HepG2 (cell line): ENCODE measurements around the gene FSHR. TPM values are rescaled to one million over a fixed set of nuclear protein-coding genes. Genes with fewer than 3 reads are reported as not detected.

Experiments
- ATAC-seq: fragments of 200-7000 bp; cut with Tn5 transposase; 3 replicates; pipeline ENCODE4 v1.9.1; 2020; ENCODE audit warnings: mild to moderate bottlenecking, moderate library complexity
- BruUV-seq: library from RNA; stranded (reverse); fragments of 400-500 nt; replicated peaks from 2 replicates; lab custom pipeline; 2021; lab: Mats Ljungman, UMichigan
- CTCF ChIA-PET: fragments of 300-600 bp; formaldehyde crosslinking; extraction: SDS; loops from one replicate; lab custom pipeline; 2021; ENCODE audit warnings: low total read pairs, inconsistent platforms, low intra/inter-chr PET ratio; lab: Yijun Ruan, JAX
- POLR2A ChIA-PET: fragments of 350-600 bp; sonication (Branson Sonifier 250); formaldehyde crosslinking; loops from one replicate; lab custom pipeline; 2020; ENCODE audit warnings: antibody characterized with exemption, inconsistent platforms; lab: Yijun Ruan, JAX
- DNase-seq: peaks from one replicate; pipeline ENCODE4 v3.0.0-alpha.2; 2015; ENCODE audit warnings: low spot score
- FAIRE-seq: peaks from 3 replicates; lab custom pipeline; 2011; peaks lifted over from hg19 to GRCh38; lab: Jason Lieb, UNC
- H2AFZ ChIP-seq: one replicate; pipeline ENCODE4 v1.6.1; 2011; ENCODE audit warnings: low read length, inconsistent platforms
- H3K27ac ChIP-seq: fragments of 300-600 bp; 3 replicates; pipeline ENCODE4 v1.8.0; 2011; ENCODE audit warnings: mixed run types, mild to moderate bottlenecking, mixed read lengths, low read length, inconsistent platforms; ENCODE audit not compliant: insufficient read depth; ENCODE audit errors: extremely low read length
- H3K27me3 ChIP-seq, 2 experiments: fragments of 200-600 bp in 1 of 2; 2 replicates in 1 of 2; 3 replicates in 1 of 2; pipeline versions ENCODE4 v1.6.0 to v1.8.0; 2011; ENCODE audit warnings: low read length in 2 of 2, mild to moderate bottlenecking in 2 of 2, moderate library complexity in 2 of 2, inconsistent platforms in 1 of 2; ENCODE audit not compliant: insufficient read depth in 2 of 2, control insufficient read depth in 1 of 2
- H3K36me3 ChIP-seq, 2 experiments: fragments of 200-600 bp in 1 of 2; replicated peaks in 1 of 2; 2 replicates in 1 of 2; 3 replicates in 1 of 2; pipeline versions ENCODE4 v1.5.1 to v1.8.0; 2011; ENCODE audit warnings: low read length in 2 of 2, inconsistent platforms in 1 of 2; ENCODE audit not compliant: insufficient read depth in 2 of 2, control insufficient read depth in 1 of 2
- H3K4me1 ChIP-seq: 2 replicates; pipeline ENCODE4 v1.5.1; 2012; ENCODE audit warnings: low read length, inconsistent platforms; ENCODE audit not compliant: insufficient read depth
- H3K4me2 ChIP-seq: 2 replicates; pipeline ENCODE4 v1.6.0; 2011; ENCODE audit warnings: low read depth, low read length, inconsistent platforms
- H3K4me3 ChIP-seq, 3 experiments: fragments of 200-600 bp in 1 of 3; sonication (generic), shearing (Covaris generic) in 1 of 3; replicated peaks in 1 of 3; 2 replicates each; pipeline ENCODE4 v1.5.1; 2011 to 2016; ENCODE audit warnings: low read length in 3 of 3, inconsistent platforms in 2 of 3, low read depth in 2 of 3, mild to moderate bottlenecking in 2 of 3, control low read depth in 1 of 3, mixed read lengths in 1 of 3; ENCODE audit not compliant: insufficient read depth in 1 of 3
- H3K79me2 ChIP-seq: one replicate; pipeline ENCODE4 v1.6.1; 2011; ENCODE audit warnings: low read length, inconsistent platforms; ENCODE audit not compliant: insufficient read depth
- H3K9ac ChIP-seq: 2 replicates; pipeline ENCODE4 v1.6.0; 2011; ENCODE audit warnings: mild to moderate bottlenecking, low read depth, low read length, inconsistent platforms; ENCODE audit not compliant: insufficient read depth
- H3K9me3 ChIP-seq: 2 replicates; pipeline ENCODE4 v1.5.1; 2012; ENCODE audit warnings: mild to moderate bottlenecking, low read length
- H4K20me1 ChIP-seq: 2 replicates; pipeline ENCODE4 v1.6.0; 2011; ENCODE audit warnings: inconsistent platforms, mild to moderate bottlenecking, low read length, moderate library complexity; ENCODE audit not compliant: insufficient read depth
- AHDC1 ChIP-seq: sonication (generic); formaldehyde crosslinking; IDR thresholded peaks from 2 replicates; pipeline ENCODE4 v1.5.1; 2020; ENCODE audit warnings: mild to moderate bottlenecking, missing genetic modification reagents, borderline replicate concordance
- DBP ChIP-seq: sonication (generic); formaldehyde crosslinking; IDR thresholded peaks from 2 replicates; pipeline ENCODE4 v1.4.0; 2020; ENCODE audit warnings: missing genetic modification reagents; ENCODE audit errors: not compliant biosample characterization
- FOXP1 ChIP-seq, 2 experiments: fragments of 450-650 bp in 1 of 2; IDR thresholded peaks; 2 replicates each; pipeline ENCODE4 v1.6.1; 2017 to 2018; ENCODE audit warnings: antibody characterized with exemption in 1 of 2
- HHEX ChIP-seq: IDR thresholded peaks from 2 replicates; pipeline ENCODE4 v1.6.1; 2016; ENCODE audit warnings: control low read depth
- HIVEP1 ChIP-seq: sonication (generic); formaldehyde crosslinking; IDR thresholded peaks from 2 replicates; pipeline ENCODE4 v1.4.0; 2020; ENCODE audit warnings: mild to moderate bottlenecking, missing genetic modification reagents
- NFE2 ChIP-seq: sonication (generic); formaldehyde crosslinking; IDR thresholded peaks from 2 replicates; pipeline ENCODE4 v1.4.0; 2020; ENCODE audit warnings: missing genetic modification reagents
- RAD51 ChIP-seq: fragments of 450-650 bp; IDR thresholded peaks from 2 replicates; pipeline ENCODE4 v1.6.1; 2016; ENCODE audit warnings: borderline replicate concordance
- SATB2 ChIP-seq: sonication (generic); formaldehyde crosslinking; IDR thresholded peaks from 2 replicates; pipeline ENCODE4 v1.5.0; 2020; ENCODE audit warnings: missing genetic modification reagents
- TSC22D2 ChIP-seq: sonication (generic); formaldehyde crosslinking; IDR thresholded peaks from 2 replicates; pipeline ENCODE4 v1.5.1; 2020; ENCODE audit warnings: missing genetic modification reagents, mild to moderate bottlenecking, borderline replicate concordance
- ZNF280B ChIP-seq: sonication (generic); formaldehyde crosslinking; IDR thresholded peaks from 2 replicates; pipeline ENCODE4 v1.5.0; 2020; ENCODE audit warnings: missing genetic modification reagents, mild to moderate bottlenecking, borderline replicate concordance
- ZNF350 ChIP-seq: sonication (generic); formaldehyde crosslinking; IDR thresholded peaks from 2 replicates; pipeline ENCODE4 v1.4.0; 2020; ENCODE audit warnings: mild to moderate bottlenecking, low read depth, missing genetic modification reagents, borderline replicate concordance
- ZNF569 ChIP-seq: sonication (generic); formaldehyde crosslinking; IDR thresholded peaks from 2 replicates; pipeline ENCODE4 v1.5.0; 2020; ENCODE audit warnings: mild to moderate bottlenecking, missing genetic modification reagents, moderate library complexity, borderline replicate concordance
- ZNF607 ChIP-seq: sonication (generic); formaldehyde crosslinking; IDR thresholded peaks from 2 replicates; pipeline ENCODE4 v1.5.1; 2020; ENCODE audit warnings: missing genetic modification reagents, mild to moderate bottlenecking, borderline replicate concordance
- ZNF678 ChIP-seq: sonication (generic); formaldehyde crosslinking; IDR thresholded peaks from 2 replicates; pipeline ENCODE4 v1.4.0; 2020; ENCODE audit warnings: mild to moderate bottlenecking, missing genetic modification reagents
- ZNF784 ChIP-seq: sonication (generic); formaldehyde crosslinking; IDR thresholded peaks from 2 replicates; pipeline ENCODE4 v1.5.1; 2020; ENCODE audit warnings: missing genetic modification reagents, mild to moderate bottlenecking, borderline replicate concordance
- WGBS: methylation state at CpG from one replicate; pipeline ENCODE4 v1.1.6; 2017; ENCODE audit warnings: low lambda C conversion rate; 5-methylcytosine and 5-hydroxymethylcytosine counted together
- in situ Hi-C: cut with HindIII; loops from 2 replicates; pipeline ENCODE4 v1.10.0; 2017; ENCODE audit warnings: low pct_unique_long_range_greater_than_20kb; ENCODE audit not compliant: extremely low pct_ligation_motif_present
- intact Hi-C: fragments of 100-400 bp; cut with micrococcal nuclease; formaldehyde crosslinking; loops from one replicate; pipeline ENCODE4 v1.10.0; 2022; ENCODE audit not compliant: unreplicated experiment
- polyA plus RNA-seq, 8 experiments: library from polyadenylated mRNA; depleted of rRNA in 3 of 8; stranded (reverse) in 7 of 8; unstranded in 1 of 8; fragments of >200 nt; fragmentation: Illumina TruSeq in 4 of 8; extraction: Trizol in 4 of 8; gene quantifications; 2 replicates each; pipeline versions ENCODE4 v1.2.1 to v1.2.3, GENCODE V29; 2011 to 2016; ENCODE audit warnings: low read depth in 4 of 8, missing spikeins in 1 of 8, mixed read lengths in 1 of 8; ENCODE audit not compliant: insufficient read depth in 1 of 8
- total RNA-seq, 5 experiments: library from RNA; depleted of rRNA; stranded (reverse); fragments of >200 nt; fragmentation: Illumina TruSeq; extraction: Trizol; gene quantifications; 2 replicates each; pipeline ENCODE4 v1.2.3, GENCODE V29; 2016; ENCODE audit warnings: low read depth in 1 of 5

FSHR gene
- total and polyA plus RNA-seq, 2 of the 13 experiments (the other 11 are each of a cell fraction or from before 2014, with no cell fraction given), result not detected

GRCh38 chr2:49189512-49190225 lies 35.4 kb upstream of the FSHR start:
- Histone ChIP-seq H3K4me2 (no peak overlapping the region), H3K4me3 (no peak overlapping the region), H3K79me2 (no peaks in the 10 kb centered on the region), H3K36me3 (no peaks in the 10 kb centered on the region), H3K4me1 (no peaks in the 10 kb centered on the region), H3K27ac (no peak overlapping the region), H3K27me3 (no peaks in the 10 kb centered on the region), H3K9me3 (no peaks in the 10 kb centered on the region), H4K20me1 (no peaks in the 10 kb centered on the region), H3K9ac (no peak overlapping the region), H2AFZ (no peak overlapping the region)
- ATAC-seq (no peak), DNase-seq (no peak), FAIRE-seq (no peak)
- ChIA-PET POLR2A (no interaction called here), CTCF (no interaction called here)
- BruUV-seq, result no TSS peak
- WGBS, result 3% methylated on average over 4 of the region's 4 CpGs
- intact Hi-C loops, result no loop called here
- in situ Hi-C loops, result no loop called here
- TF ChIP-seq ZNF607 (CRISPR knock-in tag) (no peak), TSC22D2 (CRISPR knock-in tag) (no peak), RAD51 (no peak), ZNF784 (CRISPR knock-in tag) (no peak), FOXP1 (IDR thresholded peaks at IDR 0.05) (no peak), FOXP1 (CRISPR knock-in tag; IDR thresholded peaks at IDR 0.05) (no peak), HHEX (CRISPR knock-in tag) (no peak), HIVEP1 (no peak), ZNF350 (CRISPR knock-in tag) (no peak), ZNF280B (no peak), ZNF678 (no peak), SATB2 (CRISPR knock-in tag) (no peak), AHDC1 (no peak), DBP (CRISPR knock-in tag) (no peak), NFE2 (CRISPR knock-in tag) (no peak), ZNF569 (CRISPR knock-in tag) (no peak)
